GM18868 (cell line): Measurements from ENCODE around the gene TMEM120B.
"Not testable (repeated sequence)": the region's sequence is repeated elsewhere in the genome, so short reads cannot be mapped to it uniquely, and the experiment has no call there.

Experiments used
- ATAC-seq: cut with Tn5 transposase; IDR thresholded peaks from one replicate; pipeline ENCODE4 v1.9.1; 2021; ENCODE audit warnings: mild to moderate bottlenecking, moderate library complexity; ENCODE audit not compliant: unreplicated experiment

The TMEM120B gene

GRCh38 chr12:121712461-121713256, at the start of gene TMEM120B:
TSS of gene TMEM120B (plus strand) at chr12:121712752. CDS start at chr12:121712896, 144 bp downstream.
- ATAC-seq, result peak; percentile 77

DNA sequence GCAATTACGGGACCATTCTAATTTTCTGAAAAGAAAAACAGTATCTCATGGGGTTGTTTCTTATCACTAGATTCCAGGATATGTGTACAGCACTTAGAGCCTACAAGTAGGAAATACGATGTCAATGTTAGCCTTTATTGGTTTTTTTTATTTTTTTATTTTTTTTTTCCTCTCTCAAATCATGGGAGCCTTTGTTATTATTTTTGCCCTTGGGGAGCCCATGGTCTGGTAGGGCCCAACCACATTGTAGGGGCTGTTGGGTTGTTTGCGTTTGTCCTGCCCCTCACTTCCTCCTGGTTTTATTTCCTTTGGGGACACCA, 49.0 kb upstream of the TMEM120B start:
- ATAC-seq, result no peak

- not testable (repeated sequence) for ATAC-seq
These were observed 45.7 kb upstream of the TMEM120B start for GRCh38 chr12:121666829-121667228.

- no peak for ATAC-seq
These were observed 43.6 kb upstream of the TMEM120B start for GRCh38 chr12:121668750-121669520.

GRCh38 chr12:121669521-121669900, 43.0 kb upstream of the TMEM120B start, which contains the start of gene MORN3:
TSS of gene MORN3 (minus strand) at chr12:121669654. CDS start at chr12:121669483, 171 bp downstream.
- no peak for ATAC-seq

- ATAC-seq, result no peak
These were observed 39.5 kb upstream of the TMEM120B start for GRCh38 chr12:121673013-121673511.

DNA sequence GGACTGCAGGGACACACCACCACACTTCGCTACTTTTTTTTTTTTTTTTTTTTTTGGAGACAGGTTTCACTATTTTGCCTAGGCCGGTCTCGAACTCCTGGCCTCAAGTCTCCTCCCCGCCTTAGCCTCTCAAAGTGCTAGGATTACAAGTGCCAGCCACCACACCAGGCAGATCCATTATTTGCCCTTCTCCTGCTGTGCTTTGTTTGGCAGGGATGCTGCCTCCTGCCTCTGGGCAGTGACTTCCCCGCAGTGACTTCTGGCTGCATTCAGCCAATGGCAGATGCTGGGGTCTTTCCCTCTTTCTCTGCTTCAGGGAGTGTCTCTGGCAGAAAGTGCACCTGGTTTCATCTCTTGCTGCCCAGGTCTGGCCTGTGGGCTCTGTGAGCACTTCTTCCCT, 36.4 kb upstream of the TMEM120B start:
- ATAC-seq, result no peak

DNA sequence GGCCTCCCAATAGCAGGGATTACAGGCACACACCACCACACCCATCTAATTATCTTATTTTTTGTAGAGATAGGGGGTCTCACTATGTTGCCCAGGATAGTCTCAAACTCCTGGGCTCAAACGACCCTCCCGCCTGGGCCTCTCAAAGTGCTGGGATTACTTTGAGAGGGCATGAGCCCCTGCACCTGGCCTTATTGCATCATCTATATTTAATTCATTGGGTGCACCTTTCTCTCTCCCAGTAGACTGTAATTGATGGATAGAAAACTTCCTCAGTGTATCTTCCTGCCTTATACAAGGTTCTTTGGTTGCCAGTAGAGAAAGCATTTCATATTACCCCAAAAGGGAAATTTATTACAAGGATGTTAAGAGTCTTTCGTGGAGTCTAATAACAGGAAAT, 34.2 kb upstream of the TMEM120B start:
- no peak for ATAC-seq

GRCh38 chr12:121678716-121679300, 33.7 kb upstream of the TMEM120B start:
- ATAC-seq, result no peak

GRCh38 chr12:121679661-121680197, 32.8 kb upstream of the TMEM120B start:
- not testable (repeated sequence) for ATAC-seq

DNA sequence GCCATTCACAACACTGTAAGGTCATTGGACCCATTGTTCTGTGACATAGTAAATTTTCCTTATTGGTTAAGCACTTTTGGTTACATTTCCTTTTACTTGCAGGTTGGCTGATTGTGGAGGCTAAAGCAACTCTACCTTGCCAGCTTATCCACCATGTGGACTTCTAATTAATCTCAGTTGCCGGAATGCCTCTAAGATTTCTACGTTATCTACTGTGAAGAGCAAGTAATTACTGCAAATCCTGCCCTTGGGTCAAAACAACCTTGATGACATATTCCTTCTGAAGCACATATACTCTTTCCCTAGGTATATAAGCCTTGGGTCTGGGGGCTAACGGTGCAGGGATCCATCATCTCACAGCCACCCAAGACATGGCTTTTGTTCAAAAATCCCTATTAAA, 23.6 kb upstream of the TMEM120B start:
- ATAC-seq, result no peak

DNA sequence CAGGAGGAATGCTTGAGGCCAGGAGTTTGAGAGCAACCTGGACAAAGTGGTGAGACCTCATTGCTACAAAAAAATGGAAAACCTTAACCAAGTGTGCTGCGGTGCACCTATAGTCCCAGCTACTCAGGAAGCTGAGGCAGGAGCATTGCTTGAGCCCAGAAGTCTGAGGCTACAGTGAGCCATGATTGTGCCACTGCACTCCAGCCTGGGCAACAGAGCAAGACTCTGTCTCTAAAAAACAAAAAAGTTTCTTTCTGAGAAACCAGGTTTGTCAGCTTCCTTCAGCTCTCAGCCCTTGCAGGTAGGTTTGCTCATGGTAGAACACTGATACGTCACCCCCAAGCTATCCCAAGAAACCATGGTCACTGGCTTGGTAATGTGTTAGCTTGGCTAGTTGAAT, 23.1 kb upstream of the TMEM120B start:
- no peak for ATAC-seq

DNA sequence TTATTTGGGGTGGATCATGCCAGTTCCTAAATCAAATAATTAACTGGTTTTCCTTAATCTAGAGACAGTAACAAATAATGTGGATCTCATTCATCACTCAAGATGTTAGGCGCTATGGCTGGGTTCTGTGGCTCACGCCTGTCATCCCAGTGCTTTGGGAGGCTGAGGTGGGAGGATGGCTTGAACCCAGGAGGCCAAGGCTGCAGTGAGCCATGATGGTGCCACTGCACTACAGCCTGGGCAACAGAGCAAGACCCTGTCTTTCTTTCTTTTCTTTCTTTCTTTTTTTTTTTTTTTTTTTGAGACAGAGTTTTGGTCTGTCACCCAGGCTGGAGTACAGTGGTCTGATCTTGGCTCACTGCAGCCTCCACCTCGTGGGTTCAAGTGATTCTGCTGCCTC, 19.8 kb upstream of the TMEM120B start:
- ATAC-seq, result not testable (repeated sequence)

DNA sequence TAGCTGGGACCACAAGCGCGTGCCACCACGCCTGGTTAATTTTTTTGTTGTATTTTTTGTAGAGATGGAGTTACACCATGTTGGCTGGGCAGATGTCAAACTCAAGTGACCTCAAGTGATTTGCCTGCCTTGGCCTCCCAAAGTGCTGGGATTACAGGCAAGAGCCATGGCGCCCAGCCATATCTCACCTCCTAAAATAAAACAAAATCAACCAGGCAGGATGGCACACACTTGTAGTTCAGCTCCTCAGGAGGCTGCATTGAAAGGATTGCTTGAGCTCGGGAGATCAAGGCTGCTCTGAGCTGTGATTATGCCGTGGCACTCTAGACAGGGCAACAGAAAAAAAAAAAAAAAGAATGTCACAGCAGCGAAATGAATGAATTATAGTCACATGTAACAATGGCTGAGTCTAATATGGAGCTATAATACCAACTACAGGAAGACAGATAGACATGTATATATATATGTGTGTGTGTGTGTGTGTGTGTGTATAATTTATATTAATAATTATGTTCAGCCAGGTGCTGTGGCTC, 19.3 kb upstream of the TMEM120B start:
- no peak for ATAC-seq

GRCh38 chr12:121697093-121697698, 15.4 kb upstream of the TMEM120B start:
- ATAC-seq, result no peak

DNA sequence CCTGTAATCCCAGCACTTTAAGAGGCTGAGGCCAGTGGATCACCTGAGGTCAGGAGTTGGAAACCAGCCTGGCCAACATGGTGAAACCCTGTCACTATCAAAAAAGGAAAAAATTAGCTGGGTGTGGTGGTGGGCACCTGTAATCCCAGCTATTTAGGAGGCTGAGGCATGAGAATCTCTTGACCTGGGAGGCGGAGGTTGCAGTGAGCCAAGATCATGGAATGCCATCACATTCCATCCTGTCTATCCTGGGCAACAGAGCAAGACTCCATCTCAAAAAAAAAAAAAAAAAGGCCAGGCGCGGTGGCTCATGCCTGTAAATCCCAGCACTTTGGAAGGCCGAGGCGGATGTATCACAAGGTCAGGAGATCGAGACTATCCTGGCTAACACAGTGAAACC, 14.7 kb upstream of the TMEM120B start:
- ATAC-seq, result not testable (repeated sequence)

DNA sequence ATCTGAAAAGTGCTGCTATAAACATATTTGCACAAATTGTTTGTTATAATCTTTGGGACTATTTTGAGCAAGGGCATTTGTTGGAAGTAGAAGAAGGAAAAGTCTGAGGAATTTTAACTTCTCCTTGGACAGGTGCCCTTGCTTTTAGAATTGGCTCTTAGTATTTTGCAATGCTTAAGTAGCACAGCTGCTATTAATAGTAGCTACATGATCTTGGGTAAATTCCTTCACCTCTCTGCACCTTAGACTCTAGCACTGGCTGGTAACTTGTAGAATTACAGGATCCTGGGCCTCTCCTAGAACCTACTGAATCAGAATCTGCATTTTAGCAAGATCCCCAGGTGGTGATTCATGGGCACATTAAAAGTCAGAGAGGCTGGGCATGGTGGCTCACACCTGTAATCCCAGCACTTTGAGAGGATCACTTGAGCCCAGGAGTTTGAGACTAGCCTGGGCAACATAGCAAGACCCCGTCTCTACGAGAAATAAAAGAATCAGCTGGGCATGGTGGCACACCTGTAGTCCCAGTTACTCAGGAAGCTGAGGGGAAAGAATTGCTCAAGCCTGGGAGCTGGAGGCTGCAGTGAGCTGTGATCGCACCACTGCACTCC, 10.8 kb upstream of the TMEM120B start:
- ATAC-seq, result no peak

GRCh38 chr12:121702944-121703343, 9.6 kb upstream of the TMEM120B start:
- no peak for ATAC-seq

DNA sequence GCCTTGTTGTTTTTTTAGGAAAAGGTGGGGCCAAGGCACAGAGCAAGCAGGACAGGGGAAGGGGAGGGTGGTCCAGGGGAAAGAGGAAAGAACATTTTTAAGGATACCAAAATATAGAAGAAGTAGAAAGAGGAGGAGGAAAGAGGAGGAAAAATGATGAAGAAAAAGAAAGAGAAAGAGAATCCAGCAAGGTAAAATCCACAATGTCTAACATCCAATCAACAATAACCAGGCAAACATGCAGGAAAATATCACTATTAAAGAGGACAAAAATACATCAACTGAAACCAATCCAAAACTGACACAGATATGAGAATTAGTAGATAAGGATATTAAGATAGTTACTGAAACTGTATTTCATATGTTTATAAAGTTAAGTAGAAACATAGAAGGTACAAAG, 7.0 kb upstream of the TMEM120B start:
- ATAC-seq, result no peak
